ENCODE measurements around the gene RNF151. TPM values are rescaled to one million over a fixed set of nuclear protein-coding genes. Genes with fewer than 3 reads are reported as not detected.

RNF151 gene
- total RNA-seq, 2 donors from 2014 or later: 0.44 TPM; not detected in 1

GRCh38 chr16:2004795-2005517, 38.3 kb downstream of the RNF151 start:
- H3K4me3 ChIP-seq (ENCODE audit: low read length): no peak overlapping the region
- no peaks in the 10 kb centered on the region for H3K9me3 Mint-ChIP-seq
- no peak overlapping the region for H3K4me3 Mint-ChIP-seq
- no peak for DNase-seq
- peak overlapping the region; percentile 13 for H3K27ac Mint-ChIP-seq
- WGBS, 2 experiments (ENCODE audit: insufficient coverage in 1 of 2, insufficient read length in 1 of 2): 90% methylated on average over 21 to 34 of the region's 34 CpGs
- H3K36me3 Mint-ChIP-seq (ENCODE audit: low read depth): peaks cover 23% of the 10 kb centered on the region
- no peaks in the 10 kb centered on the region for H3K27me3 ChIP-seq (ENCODE audit: control insufficient read depth, insufficient read depth, low read length, poor library complexity, severe bottlenecking)
- H3K9me3 ChIP-seq (ENCODE audit: control insufficient read depth, low read length): no peaks in the 10 kb centered on the region
- peaks cover 39% of the 10 kb centered on the region for H3K36me3 ChIP-seq (ENCODE audit: control insufficient read depth, insufficient read depth, low read length)
- H3K27me3 Mint-ChIP-seq (ENCODE audit: insufficient read depth): no peaks in the 10 kb centered on the region
- TF ChIP-seq CTCF (conservative IDR thresholded peaks at IDR 0.05): no peak
- H3K27ac ChIP-seq (ENCODE audit: low read depth, low read length): no peak overlapping the region
- no peak overlapping the region for H3K9ac ChIP-seq (ENCODE audit: extremely low read depth, low read length, poor library complexity, severe bottlenecking)
- H3K4me1 Mint-ChIP-seq: peaks cover 19% of the 10 kb centered on the region
- peaks cover 23% of the 10 kb centered on the region for H3K4me1 ChIP-seq (ENCODE audit: control insufficient read depth, insufficient read depth, low read length)

- H3K27me3 ChIP-seq (ENCODE audit: control insufficient read depth, insufficient read depth, low read length, poor library complexity, severe bottlenecking): no peaks in the 10 kb centered on the region
- Mint-ChIP-seq H3K9me3 (no peaks in the 10 kb centered on the region), H3K4me3 (no peak overlapping the region), H3K27ac (no peak overlapping the region), H3K36me3 (ENCODE audit: low read depth) (peaks cover 21% of the 10 kb centered on the region), H3K4me1 (peaks cover 23% of the 10 kb centered on the region), H3K27me3 (ENCODE audit: insufficient read depth) (no peaks in the 10 kb centered on the region)
- no peak overlapping the region for H3K4me3 ChIP-seq (ENCODE audit: low read length)
- no peaks in the 10 kb centered on the region for H3K9me3 ChIP-seq (ENCODE audit: control insufficient read depth, low read length)
- peak; percentile 50 for TF ChIP-seq CTCF (conservative IDR thresholded peaks at IDR 0.05)
- 89 to 93% methylated on average over 20 to 21 of the region's 21 CpGs for WGBS, 2 experiments (ENCODE audit: insufficient coverage in 1 of 2, insufficient read length in 1 of 2)
- H3K36me3 ChIP-seq (ENCODE audit: control insufficient read depth, insufficient read depth, low read length): peaks cover 39% of the 10 kb centered on the region
- peaks cover 27% of the 10 kb centered on the region for H3K4me1 ChIP-seq (ENCODE audit: control insufficient read depth, insufficient read depth, low read length)
- no peak overlapping the region for H3K27ac ChIP-seq (ENCODE audit: low read depth, low read length)
- DNase-seq: peak; percentile 74
- no peak overlapping the region for H3K9ac ChIP-seq (ENCODE audit: extremely low read depth, low read length, poor library complexity, severe bottlenecking)
Observed at GRCh38 chr16:2005646-2006045, 39.0 kb downstream of the RNF151 start.

- no peaks in the 10 kb centered on the region for H3K27me3 ChIP-seq (ENCODE audit: control insufficient read depth, insufficient read depth, low read length, poor library complexity, severe bottlenecking)
- Mint-ChIP-seq H3K4me3 (no peak overlapping the region), H3K27me3 (ENCODE audit: insufficient read depth) (no peaks in the 10 kb centered on the region), H3K27ac (no peak overlapping the region), H3K36me3 (ENCODE audit: low read depth) (peaks cover 16% of the 10 kb centered on the region), H3K4me1 (peaks cover 23% of the 10 kb centered on the region), H3K9me3 (no peaks in the 10 kb centered on the region)
- H3K9me3 ChIP-seq (ENCODE audit: control insufficient read depth, low read length): no peaks in the 10 kb centered on the region
- peaks cover 33% of the 10 kb centered on the region for H3K36me3 ChIP-seq (ENCODE audit: control insufficient read depth, insufficient read depth, low read length)
- H3K9ac ChIP-seq (ENCODE audit: extremely low read depth, low read length, poor library complexity, severe bottlenecking): no peak overlapping the region
- TF ChIP-seq CTCF (conservative IDR thresholded peaks at IDR 0.05): no peak
- H3K27ac ChIP-seq (ENCODE audit: low read depth, low read length): no peak overlapping the region
- peaks cover 27% of the 10 kb centered on the region for H3K4me1 ChIP-seq (ENCODE audit: control insufficient read depth, insufficient read depth, low read length)
- 91 to 97% methylated on average over 5 to 8 of the region's 8 CpGs for WGBS, 2 experiments (ENCODE audit: insufficient coverage in 1 of 2, insufficient read length in 1 of 2)
- no peak overlapping the region for H3K4me3 ChIP-seq (ENCODE audit: low read length)
- no peak for DNase-seq
Observed at GRCh38 chr16:2006317-2006716, 39.7 kb downstream of the RNF151 start.

Data from endodermal cell (in vitro differentiated cells).